Measurements from ENCODE around the gene YY1AP1.
"Not testable (repeated sequence)": the region's sequence is repeated elsewhere in the genome, so short reads cannot be mapped to it uniquely, and the experiment has no call there.

YY1AP1 gene

GRCh38 chr1:155643230-155643629, 45.3 kb downstream of the YY1AP1 start:
- TF ChIP-seq CTCF (IDR thresholded peaks at IDR 0.05; ENCODE audit: low read depth, low read length): no peak

GRCh38 chr1:155642559-155643180, 45.9 kb downstream of the YY1AP1 start:
- H3K27me3 ChIP-seq (ENCODE audit: insufficient read depth, low read depth, severe bottlenecking); DNase-seq; H3K4me3 ChIP-seq (ENCODE audit: low read depth, low read length); H3K36me3 ChIP-seq; H3K27ac ChIP-seq: not testable (repeated sequence)
- peaks cover 38% of the 10 kb centered on the region for H3K9me3 ChIP-seq (ENCODE audit: severe bottlenecking)

More at GRCh38 chr1:155643230-155643629, 45.3 kb downstream of the YY1AP1 start:
- DNase-seq: no peak
- Histone ChIP-seq H3K4me3 (ENCODE audit: low read depth, low read length) (no peak overlapping the region), H3K27ac (no peak overlapping the region), H3K9me3 (ENCODE audit: severe bottlenecking) (peaks cover 38% of the 10 kb centered on the region), H3K27me3 (ENCODE audit: insufficient read depth, low read depth, severe bottlenecking) (no peaks in the 10 kb centered on the region), H3K36me3 (no peaks in the 10 kb centered on the region)

GRCh38 chr1:155640367-155640766, 48.2 kb downstream of the YY1AP1 start:
- Histone ChIP-seq H3K9me3 (ENCODE audit: severe bottlenecking) (peaks cover 38% of the 10 kb centered on the region), H3K27me3 (ENCODE audit: insufficient read depth, low read depth, severe bottlenecking) (no peaks in the 10 kb centered on the region), H3K27ac (no peak overlapping the region), H3K36me3 (no peaks in the 10 kb centered on the region), H3K4me3 (ENCODE audit: low read depth, low read length) (no peak overlapping the region)
- TF ChIP-seq CTCF (IDR thresholded peaks at IDR 0.05; ENCODE audit: low read depth, low read length): no peak
- no peak for DNase-seq

- H3K36me3 ChIP-seq: no peaks in the 10 kb centered on the region
- H3K27ac ChIP-seq: no peak overlapping the region
- no peak for TF ChIP-seq CTCF (IDR thresholded peaks at IDR 0.05; ENCODE audit: low read depth, low read length)
- H3K27me3 ChIP-seq (ENCODE audit: insufficient read depth, low read depth, severe bottlenecking): no peaks in the 10 kb centered on the region
- no peak for DNase-seq
- peaks cover 7% of the 10 kb centered on the region for H3K9me3 ChIP-seq (ENCODE audit: severe bottlenecking)
- no peak overlapping the region for H3K4me3 ChIP-seq (ENCODE audit: low read depth, low read length)
Measured at GRCh38 chr1:155636397-155637153, 52.0 kb downstream of the YY1AP1 start.

- DNase-seq; H3K36me3 ChIP-seq; H3K4me3 ChIP-seq (ENCODE audit: low read depth, low read length); H3K27me3 ChIP-seq (ENCODE audit: insufficient read depth, low read depth, severe bottlenecking): not testable (repeated sequence)
- H3K27ac ChIP-seq: peak overlapping the region; percentile 43
- H3K9me3 ChIP-seq (ENCODE audit: severe bottlenecking): peaks cover 22% of the 10 kb centered on the region
Measured at GRCh38 chr1:155626428-155626827, 62.1 kb downstream of the YY1AP1 start.

- no peaks in the 10 kb centered on the region; the same call in 1 of the 2 replicates for H3K36me3 ChIP-seq
- H3K27ac ChIP-seq: no peak overlapping the region
- H3K27me3 ChIP-seq (ENCODE audit: insufficient read depth, low read depth, severe bottlenecking): no peaks in the 10 kb centered on the region
- DNase-seq: no peak
- TF ChIP-seq CTCF (IDR thresholded peaks at IDR 0.05; ENCODE audit: low read depth, low read length): no peak
- no peak overlapping the region for H3K4me3 ChIP-seq (ENCODE audit: low read depth, low read length)
- peaks cover 28% of the 10 kb centered on the region for H3K9me3 ChIP-seq (ENCODE audit: severe bottlenecking)
Measured at GRCh38 chr1:155623357-155623756, 65.2 kb downstream of the YY1AP1 start.

All from WERI-Rb-1 (cell line).